Bronchial epithelial cell (primary cell): ENCODE measurements around the gene APOBEC3H. TPM values are rescaled to one million over a fixed set of nuclear protein-coding genes. Genes with fewer than 3 reads are reported as not detected.

Experiments
- DNase-seq: peaks from one replicate; pipeline ENCODE4 v3.0.0-alpha.2; 2010; ENCODE audit warnings: low read depth
- FAIRE-seq: peaks from 2 replicates; lab custom pipeline; 2011; peaks lifted over from hg19 to GRCh38; lab: Jason Lieb, UNC
- H3K27me3 ChIP-seq: 2 replicates; pipeline ENCODE4 v1.5.1; 2011; ENCODE audit warnings: low read length; ENCODE audit not compliant: control insufficient read depth, insufficient read depth
- H3K36me3 ChIP-seq: 2 replicates; pipeline ENCODE4 v1.5.1; 2011; ENCODE audit warnings: low read length; ENCODE audit not compliant: control insufficient read depth, insufficient read depth
- H3K4me3 ChIP-seq: 2 replicates; pipeline ENCODE4 v1.5.1; 2011; ENCODE audit warnings: mild to moderate bottlenecking, low read depth, low read length, control low read depth
- total RNA-seq: library from RNA; depleted of rRNA; stranded (reverse); fragments of >200 nt; gene quantifications from 2 replicates; pipeline ENCODE4 v1.2.1, GENCODE V29; 2014
- TF ChIP-seq, protein P1 (sequence below): IDR thresholded peaks from 2 replicates; pipeline ENCODE4 v1.5.1; 2011; ENCODE audit warnings: mild to moderate bottlenecking, moderate library complexity, low read length, control low read depth, inconsistent platforms; ENCODE audit not compliant: insufficient read depth, severe bottlenecking

APOBEC3H gene
- total RNA-seq, 1 donor from 2014 or later: 0.26 TPM

DNA sequence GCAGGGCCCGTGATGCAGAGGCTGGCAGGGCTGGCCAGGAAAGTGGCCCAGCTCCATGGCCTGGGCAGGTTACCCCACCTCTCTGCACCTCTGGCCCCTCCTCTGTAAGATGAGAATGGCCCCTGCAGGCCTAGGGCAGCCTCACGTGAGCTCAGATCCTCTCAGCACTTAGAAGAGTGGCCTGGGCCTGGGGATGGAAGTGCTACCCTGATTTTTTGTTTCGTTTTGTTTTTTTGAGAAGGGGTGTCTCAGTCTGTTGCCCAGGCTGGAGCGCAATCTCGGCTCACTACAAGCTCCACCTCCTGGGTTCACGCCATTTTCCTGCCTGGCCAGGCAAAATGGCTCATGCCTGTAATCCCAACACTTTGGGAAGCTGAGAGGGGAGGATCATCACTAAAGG is 982 bp downstream of the APOBEC3H start:
- TF ChIP-seq, protein P1, sequence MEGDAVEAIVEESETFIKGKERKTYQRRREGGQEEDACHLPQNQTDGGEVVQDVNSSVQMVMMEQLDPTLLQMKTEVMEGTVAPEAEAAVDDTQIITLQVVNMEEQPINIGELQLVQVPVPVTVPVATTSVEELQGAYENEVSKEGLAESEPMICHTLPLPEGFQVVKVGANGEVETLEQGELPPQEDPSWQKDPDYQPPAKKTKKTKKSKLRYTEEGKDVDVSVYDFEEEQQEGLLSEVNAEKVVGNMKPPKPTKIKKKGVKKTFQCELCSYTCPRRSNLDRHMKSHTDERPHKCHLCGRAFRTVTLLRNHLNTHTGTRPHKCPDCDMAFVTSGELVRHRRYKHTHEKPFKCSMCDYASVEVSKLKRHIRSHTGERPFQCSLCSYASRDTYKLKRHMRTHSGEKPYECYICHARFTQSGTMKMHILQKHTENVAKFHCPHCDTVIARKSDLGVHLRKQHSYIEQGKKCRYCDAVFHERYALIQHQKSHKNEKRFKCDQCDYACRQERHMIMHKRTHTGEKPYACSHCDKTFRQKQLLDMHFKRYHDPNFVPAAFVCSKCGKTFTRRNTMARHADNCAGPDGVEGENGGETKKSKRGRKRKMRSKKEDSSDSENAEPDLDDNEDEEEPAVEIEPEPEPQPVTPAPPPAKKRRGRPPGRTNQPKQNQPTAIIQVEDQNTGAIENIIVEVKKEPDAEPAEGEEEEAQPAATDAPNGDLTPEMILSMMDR: no peak
- H3K36me3 ChIP-seq: no peaks in the 10 kb centered on the region
- no peak overlapping the region for H3K4me3 ChIP-seq
- FAIRE-seq: no peak
- no peaks in the 10 kb centered on the region for H3K27me3 ChIP-seq
- DNase-seq: no peak

- FAIRE-seq: no peak
Observed at GRCh38 chr22:39098576-39098975, 1.5 kb downstream of the APOBEC3H start.

GRCh38 chr22:39101226-39101625 is 4.2 kb downstream of the APOBEC3H start:
- FAIRE-seq (no peak), DNase-seq (no peak)
- no peaks in the 10 kb centered on the region for H3K36me3 ChIP-seq
- H3K27me3 ChIP-seq: no peaks in the 10 kb centered on the region
- no peak overlapping the region for H3K4me3 ChIP-seq
- TF ChIP-seq, protein P1: no peak

More at GRCh38 chr22:39098576-39098975, 1.5 kb downstream of the APOBEC3H start:
- Histone ChIP-seq H3K36me3 (no peaks in the 10 kb centered on the region), H3K4me3 (no peak overlapping the region), H3K27me3 (no peaks in the 10 kb centered on the region)
- TF ChIP-seq, protein P1: no peak
- DNase-seq: no peak

- FAIRE-seq (no peak), DNase-seq (no peak)
Observed at GRCh38 chr22:39103431-39103830, 6.4 kb downstream of the APOBEC3H start.

GRCh38 chr22:39106326-39106725 is 9.3 kb downstream of the APOBEC3H start:
- Histone ChIP-seq H3K27me3 (no peaks in the 10 kb centered on the region), H3K36me3 (no peaks in the 10 kb centered on the region), H3K4me3 (no peak overlapping the region)
- FAIRE-seq: no peak
- TF ChIP-seq, protein P1: no peak
- DNase-seq: no peak

More at GRCh38 chr22:39103431-39103830, 6.4 kb downstream of the APOBEC3H start:
- H3K36me3 ChIP-seq: no peaks in the 10 kb centered on the region
- H3K27me3 ChIP-seq: no peaks in the 10 kb centered on the region
- H3K4me3 ChIP-seq: no peak overlapping the region
- TF ChIP-seq, protein P1: no peak

- no peak for FAIRE-seq
- TF ChIP-seq, protein P1: no peak
- Histone ChIP-seq H3K36me3 (no peaks in the 10 kb centered on the region), H3K4me3 (no peak overlapping the region), H3K27me3 (no peaks in the 10 kb centered on the region)
- no peak for DNase-seq
Observed at GRCh38 chr22:39108487-39108886, 11.4 kb downstream of the APOBEC3H start.
